Activated CD4-positive, alpha-beta T cell treated with anti-CD3 and anti-CD28 coated beads, Interleukin-2, amount 50 U/mL, for 16 hours (primary cell): ENCODE measurements around the gene FNBP1L.
"Not testable (repeated sequence)": the region's sequence is repeated elsewhere in the genome, so short reads cannot be mapped to it uniquely, and the experiment has no call there.

Experiments used
- DNase-seq: peaks from one replicate; pipeline ENCODE4 v3.0.0-alpha.2; 2020

The FNBP1L gene

GRCh38 chr1:93537924-93538323, 90.0 kb downstream of the FNBP1L start:
- DNase-seq, result no peak

- DNase-seq, result no peak
These were observed 93.1 kb downstream of the FNBP1L start for GRCh38 chr1:93541045-93541444.

GRCh38 chr1:93542398-93542797, 94.5 kb downstream of the FNBP1L start:
- DNase-seq, result no peak

- no peak for DNase-seq
These were observed 98.4 kb downstream of the FNBP1L start for GRCh38 chr1:93546162-93546863.

- DNase-seq, result no peak
These were observed 101.2 kb downstream of the FNBP1L start for GRCh38 chr1:93549131-93549530.

GRCh38 chr1:93549811-93550210, 101.9 kb downstream of the FNBP1L start:
- no peak for DNase-seq

GRCh38 chr1:93552741-93553455, 105.0 kb downstream of the FNBP1L start:
- no peak for DNase-seq

GRCh38 chr1:93553886-93554490, 106.1 kb downstream of the FNBP1L start:
- DNase-seq, result not testable (repeated sequence)

- no peak for DNase-seq
These were observed 107.3 kb downstream of the FNBP1L start for GRCh38 chr1:93554883-93555872.

GRCh38 chr1:93556291-93556690, 108.4 kb downstream of the FNBP1L start:
- no peak for DNase-seq

GRCh38 chr1:93559045-93559444, 111.1 kb downstream of the FNBP1L start:
- no peak for DNase-seq

GRCh38 chr1:93559695-93560094, 111.8 kb downstream of the FNBP1L start:
- DNase-seq, result no peak

GRCh38 chr1:93565496-93566206, 117.7 kb downstream of the FNBP1L start:
- DNase-seq, result no peak

- DNase-seq, result no peak
These were observed 118.3 kb downstream of the FNBP1L start for GRCh38 chr1:93566227-93566626.

GRCh38 chr1:93567255-93567918, 119.5 kb downstream of the FNBP1L start:
- no peak for DNase-seq

GRCh38 chr1:93569489-93569888, 121.6 kb downstream of the FNBP1L start:
- DNase-seq, result no peak

GRCh38 chr1:93571623-93572310, 123.8 kb downstream of the FNBP1L start:
- no peak for DNase-seq

- no peak for DNase-seq
These were observed 126.1 kb downstream of the FNBP1L start for GRCh38 chr1:93573940-93574469.

- no peak for DNase-seq
These were observed 126.6 kb downstream of the FNBP1L start for GRCh38 chr1:93574511-93574910.

GRCh38 chr1:93574991-93575390, 127.1 kb downstream of the FNBP1L start:
- no peak for DNase-seq
